T-helper 1 cell treated with Interleukin-12 subunit alpha and Interleukin-12 subunit beta and Interleukin-4 antibody, amounts not matched to agents 30 μg/mL and 1 μg/mL, for 36 hours (primary cell): Measurements from ENCODE around the gene TBATA.
"Not testable (repeated sequence)": the region's sequence is repeated elsewhere in the genome, so short reads cannot be mapped to it uniquely, and the experiment has no call there.

Experiments used
- H3K27ac Mint-ChIP-seq: one replicate; pipeline ENCODE4 v1.8.0; 2021; ENCODE audit warnings: mild to moderate bottlenecking, mixed read lengths
- H3K27me3 Mint-ChIP-seq: one replicate; pipeline ENCODE4 v1.8.0; 2021; ENCODE audit warnings: low read depth, mixed read lengths
- H3K36me3 Mint-ChIP-seq: one replicate; pipeline ENCODE4 v1.8.0; 2021; ENCODE audit warnings: low read depth, mixed read lengths
- H3K4me1 Mint-ChIP-seq: one replicate; pipeline ENCODE4 v1.8.0; 2021; ENCODE audit warnings: low read depth, mixed read lengths
- H3K4me3 Mint-ChIP-seq: one replicate; pipeline ENCODE4 v1.8.0; 2021; ENCODE audit warnings: mild to moderate bottlenecking, moderate library complexity, mixed read lengths
- H3K9me3 Mint-ChIP-seq: one replicate; pipeline ENCODE4 v1.8.0; 2021; ENCODE audit warnings: mixed read lengths

Gene TBATA

DNA sequence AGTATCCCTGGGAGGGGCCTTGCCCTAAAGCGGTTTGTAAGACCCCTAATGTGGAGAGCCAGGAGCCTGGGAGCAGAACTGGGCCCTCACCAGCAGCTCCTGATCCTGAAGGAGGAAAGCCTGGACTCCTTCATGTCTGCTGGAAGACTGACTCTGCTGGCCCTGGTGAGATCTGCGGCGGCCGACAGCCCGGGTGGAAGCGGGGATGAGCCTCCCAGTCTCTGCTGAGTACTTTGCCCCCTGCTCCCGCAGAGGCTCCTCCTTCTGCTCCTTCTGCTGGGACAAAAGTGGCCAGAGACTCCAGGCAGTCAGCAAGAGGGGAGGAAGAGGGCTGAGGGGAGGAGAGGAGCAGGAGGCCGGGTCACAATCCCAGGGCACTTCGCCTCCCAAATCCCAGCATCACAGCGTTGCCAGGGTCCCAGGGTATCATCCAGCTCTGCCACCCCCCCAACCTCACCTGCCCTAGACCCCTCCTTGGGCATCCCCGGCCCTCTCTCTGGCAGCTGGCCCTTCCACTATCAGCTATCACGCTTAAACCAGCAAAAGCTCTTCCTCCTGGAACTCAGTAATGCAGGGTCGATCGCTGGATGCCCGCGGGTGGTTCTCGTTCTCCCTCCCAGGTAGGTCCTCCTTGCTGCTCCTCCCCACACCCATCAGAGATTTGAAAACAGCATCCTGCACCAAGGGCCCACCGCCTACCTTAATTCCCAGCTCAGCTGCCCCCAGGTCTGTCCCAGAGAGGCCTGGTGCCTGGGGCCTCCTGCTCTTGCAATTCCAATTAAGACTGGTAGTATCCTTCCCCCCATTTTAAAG lies 7.9 kb downstream of the TBATA start:
- H3K4me3 Mint-ChIP-seq: no peak overlapping the region
- H3K4me1 Mint-ChIP-seq: no peaks in the 10 kb centered on the region
- no peaks in the 10 kb centered on the region for H3K27me3 Mint-ChIP-seq
- H3K27ac Mint-ChIP-seq: no peak overlapping the region
- H3K9me3 Mint-ChIP-seq: no peaks in the 10 kb centered on the region
- no peaks in the 10 kb centered on the region for H3K36me3 Mint-ChIP-seq

DNA sequence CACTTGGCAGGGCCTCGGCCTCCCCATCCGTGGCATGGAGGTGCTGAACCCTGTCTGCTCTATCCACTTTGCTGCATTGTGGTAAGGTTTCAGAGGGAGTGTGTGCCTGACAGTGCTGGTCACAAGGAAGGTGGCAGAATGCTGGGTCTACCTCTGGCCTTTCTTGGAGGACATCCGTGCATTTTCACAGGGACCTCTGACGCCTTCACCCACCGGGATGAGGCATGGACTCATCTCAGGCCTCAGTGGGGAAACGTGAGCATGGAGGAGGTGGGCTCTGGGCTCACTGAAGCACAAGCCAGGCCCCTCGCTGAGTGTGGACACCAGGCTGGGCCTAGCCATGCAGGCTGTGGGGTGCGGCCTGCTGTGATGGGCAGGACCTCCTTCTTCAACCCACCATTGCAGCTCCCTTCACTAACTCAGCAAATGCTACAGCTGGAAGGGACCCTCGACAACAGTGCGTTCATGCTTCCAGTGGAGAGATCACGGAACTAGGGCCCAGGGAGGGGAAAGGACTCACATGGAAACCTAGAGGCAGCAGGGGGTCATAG lies 8.6 kb downstream of the TBATA start:
- no peaks in the 10 kb centered on the region for H3K27me3 Mint-ChIP-seq
- H3K36me3 Mint-ChIP-seq: no peaks in the 10 kb centered on the region
- H3K4me3 Mint-ChIP-seq: no peak overlapping the region
- H3K9me3 Mint-ChIP-seq: no peaks in the 10 kb centered on the region
- no peak overlapping the region for H3K27ac Mint-ChIP-seq
- H3K4me1 Mint-ChIP-seq: no peaks in the 10 kb centered on the region

DNA sequence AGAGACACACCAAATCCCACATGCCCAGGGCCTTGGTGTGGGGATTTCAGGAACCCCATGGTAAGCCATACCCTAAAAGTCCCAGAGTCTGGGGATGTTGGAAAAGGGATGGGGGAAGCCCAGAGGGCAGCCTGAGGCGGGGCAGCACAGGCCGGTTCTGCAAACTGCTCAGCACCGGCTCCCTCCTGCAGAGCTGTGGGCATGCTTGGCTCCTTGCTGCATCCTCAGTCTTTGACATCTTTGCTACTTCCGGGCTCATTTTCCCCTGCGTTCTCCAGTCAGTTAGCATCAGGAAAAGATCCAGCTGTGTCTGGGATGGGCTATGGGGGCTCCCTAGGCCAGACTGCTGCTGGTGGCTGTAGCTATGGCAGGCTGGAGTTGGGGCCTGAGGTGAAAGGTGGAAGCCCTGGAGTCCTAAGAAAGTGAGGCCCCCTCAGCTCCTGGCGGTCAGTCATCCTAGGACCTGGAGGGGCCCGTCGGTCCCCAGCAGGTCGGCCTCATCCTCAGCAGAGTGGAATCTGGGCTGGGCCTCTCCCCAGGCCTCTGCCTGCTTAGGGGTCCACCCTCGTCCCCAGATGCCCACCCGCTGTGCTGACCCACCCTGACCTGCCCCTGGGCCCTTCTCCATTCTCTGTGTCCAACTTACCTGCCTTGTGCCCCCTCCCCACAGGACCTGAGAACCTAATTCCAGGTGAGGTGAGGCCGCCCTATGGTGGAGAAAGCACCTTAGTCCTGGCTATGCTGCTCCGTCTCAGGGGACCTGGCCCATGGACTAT lies 9.3 kb downstream of the TBATA start:
- no peak overlapping the region for H3K27ac Mint-ChIP-seq
- no peak overlapping the region for H3K4me3 Mint-ChIP-seq
- H3K9me3 Mint-ChIP-seq: no peaks in the 10 kb centered on the region
- no peaks in the 10 kb centered on the region for H3K27me3 Mint-ChIP-seq
- no peaks in the 10 kb centered on the region for H3K4me1 Mint-ChIP-seq
- H3K36me3 Mint-ChIP-seq: no peaks in the 10 kb centered on the region

DNA sequence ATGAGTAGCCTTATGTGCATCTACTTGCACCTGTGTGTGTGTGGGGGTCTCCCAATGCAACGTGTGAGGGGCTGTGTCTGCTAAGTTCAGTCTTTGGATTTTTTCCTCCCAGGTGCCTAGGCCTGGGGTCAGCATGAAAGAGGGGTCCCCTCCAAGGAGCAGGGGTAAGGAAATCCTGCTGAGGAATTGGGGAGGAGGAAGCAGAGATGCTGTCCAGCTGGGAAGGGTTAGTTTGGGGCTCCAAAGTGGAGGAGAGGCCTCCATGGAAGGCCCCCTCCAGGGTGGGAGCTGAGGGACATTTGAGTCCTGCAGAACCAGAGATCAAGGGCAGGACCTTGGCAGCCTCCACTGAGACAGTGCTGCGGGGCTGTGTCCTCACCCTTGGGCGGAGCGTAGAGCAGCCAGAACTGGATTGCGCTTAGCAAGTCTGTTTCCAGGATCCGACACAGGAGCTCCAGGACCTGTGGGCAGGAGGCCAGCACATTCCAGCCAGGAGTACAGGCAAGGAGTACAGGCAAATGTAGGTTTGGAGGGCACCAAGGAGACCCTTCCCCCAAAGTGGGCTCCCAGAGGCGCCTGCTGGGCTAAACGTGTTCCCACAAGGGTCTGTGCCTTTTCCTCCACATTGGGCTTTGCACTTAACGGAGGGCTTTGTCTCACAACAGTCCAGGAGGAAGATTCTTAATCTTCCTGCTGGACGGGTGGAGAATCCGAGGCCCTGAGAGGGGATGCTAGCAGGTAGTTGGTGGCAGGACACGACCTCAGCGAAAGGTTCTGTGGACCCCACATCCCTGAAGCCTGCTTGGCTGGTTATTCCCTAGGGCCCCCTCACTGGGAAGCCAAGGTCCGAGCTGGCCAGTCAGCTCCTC lies 10.1 kb downstream of the TBATA start:
- Mint-ChIP-seq H3K9me3 (no peaks in the 10 kb centered on the region), H3K36me3 (no peaks in the 10 kb centered on the region), H3K4me3 (no peak overlapping the region), H3K4me1 (no peaks in the 10 kb centered on the region), H3K27ac (no peak overlapping the region), H3K27me3 (no peaks in the 10 kb centered on the region)

GRCh38 chr10:70773965-70774809 lies 11.0 kb downstream of the TBATA start:
- no peaks in the 10 kb centered on the region for H3K4me1 Mint-ChIP-seq
- H3K27me3 Mint-ChIP-seq: no peaks in the 10 kb centered on the region
- no peaks in the 10 kb centered on the region for H3K9me3 Mint-ChIP-seq
- no peak overlapping the region for H3K4me3 Mint-ChIP-seq
- H3K27ac Mint-ChIP-seq: no peak overlapping the region
- no peaks in the 10 kb centered on the region for H3K36me3 Mint-ChIP-seq

DNA sequence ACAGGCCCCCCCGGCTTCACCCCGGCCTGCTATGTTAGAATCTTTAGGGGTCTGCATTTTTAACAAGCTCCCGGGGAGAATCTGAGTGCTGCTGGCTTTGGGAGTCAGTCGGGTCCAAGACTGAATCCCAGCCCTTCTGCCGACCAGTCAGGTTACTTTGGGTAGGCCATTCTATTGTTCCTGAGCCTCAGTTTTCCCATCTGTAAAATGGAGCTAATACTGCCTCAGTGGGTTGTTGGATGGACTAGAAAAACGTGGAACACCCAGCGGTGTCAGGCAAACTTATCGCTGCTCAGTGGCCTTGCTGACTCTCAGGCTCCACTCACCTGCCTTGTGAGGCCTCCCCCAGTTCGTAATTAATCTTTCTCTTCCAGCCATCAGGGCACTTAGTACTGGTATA lies 11.7 kb downstream of the TBATA start:
- no peak overlapping the region for H3K4me3 Mint-ChIP-seq
- H3K27me3 Mint-ChIP-seq: no peaks in the 10 kb centered on the region
- H3K9me3 Mint-ChIP-seq: no peaks in the 10 kb centered on the region
- no peaks in the 10 kb centered on the region for H3K4me1 Mint-ChIP-seq
- no peaks in the 10 kb centered on the region for H3K36me3 Mint-ChIP-seq
- H3K27ac Mint-ChIP-seq: no peak overlapping the region

GRCh38 chr10:70772627-70773026 lies 12.6 kb downstream of the TBATA start:
- Mint-ChIP-seq H3K27me3 (peaks cover 3% of the 10 kb centered on the region), H3K36me3 (no peaks in the 10 kb centered on the region), H3K9me3 (no peaks in the 10 kb centered on the region), H3K4me1 (no peaks in the 10 kb centered on the region), H3K4me3 (no peak overlapping the region), H3K27ac (no peak overlapping the region)

DNA sequence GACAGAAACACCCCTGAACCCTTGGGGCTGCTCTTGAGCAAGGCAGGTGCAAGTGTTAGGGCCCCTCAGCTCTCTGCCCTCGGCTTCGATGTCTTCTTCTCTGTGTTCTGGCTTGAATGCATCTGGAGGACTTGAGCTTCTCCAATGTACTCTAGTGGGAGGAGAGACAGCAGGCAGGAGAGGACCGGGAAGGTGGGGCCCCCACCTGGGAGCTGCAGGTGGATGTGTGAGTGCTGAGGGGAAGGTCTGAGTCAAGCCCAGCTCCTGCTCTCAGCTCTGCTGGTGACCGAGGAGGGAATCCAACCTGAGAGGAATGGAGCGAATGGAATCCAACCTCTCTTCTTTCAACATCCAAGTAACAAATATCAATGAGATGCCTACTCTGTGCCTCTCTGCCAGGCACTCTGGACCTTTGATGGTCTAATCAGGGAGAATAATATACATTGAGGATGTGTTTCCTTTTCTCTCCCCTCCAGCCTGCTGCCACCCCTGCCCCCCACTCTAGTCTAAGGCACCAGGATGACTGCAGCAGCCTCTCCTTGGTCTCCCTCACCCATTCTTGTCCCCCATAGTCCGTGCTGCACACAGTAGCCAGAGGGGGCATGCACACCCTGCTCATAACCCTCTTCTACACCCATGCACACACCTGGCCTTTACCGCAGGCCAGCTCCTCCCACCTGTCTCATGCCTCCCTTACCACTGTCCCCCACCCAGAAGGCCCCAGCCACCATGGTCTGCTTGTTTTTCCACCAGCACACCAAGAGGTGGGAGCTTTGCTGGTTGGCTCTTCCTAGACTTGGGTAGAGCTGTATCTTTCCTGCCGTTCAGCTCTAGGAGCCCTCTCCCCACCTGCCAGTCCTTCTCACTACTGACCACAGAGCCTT lies 13.6 kb downstream of the TBATA start:
- peaks cover 3% of the 10 kb centered on the region for H3K27me3 Mint-ChIP-seq
- H3K27ac Mint-ChIP-seq: no peak overlapping the region
- peaks cover 4% of the 10 kb centered on the region for H3K9me3 Mint-ChIP-seq
- no peak overlapping the region for H3K4me3 Mint-ChIP-seq
- no peaks in the 10 kb centered on the region for H3K4me1 Mint-ChIP-seq
- no peaks in the 10 kb centered on the region for H3K36me3 Mint-ChIP-seq

GRCh38 chr10:70770516-70770915 lies 14.7 kb downstream of the TBATA start:
- H3K27me3 Mint-ChIP-seq, H3K27ac Mint-ChIP-seq, H3K4me1 Mint-ChIP-seq, H3K36me3 Mint-ChIP-seq, H3K4me3 Mint-ChIP-seq, H3K9me3 Mint-ChIP-seq: not testable (repeated sequence)

DNA sequence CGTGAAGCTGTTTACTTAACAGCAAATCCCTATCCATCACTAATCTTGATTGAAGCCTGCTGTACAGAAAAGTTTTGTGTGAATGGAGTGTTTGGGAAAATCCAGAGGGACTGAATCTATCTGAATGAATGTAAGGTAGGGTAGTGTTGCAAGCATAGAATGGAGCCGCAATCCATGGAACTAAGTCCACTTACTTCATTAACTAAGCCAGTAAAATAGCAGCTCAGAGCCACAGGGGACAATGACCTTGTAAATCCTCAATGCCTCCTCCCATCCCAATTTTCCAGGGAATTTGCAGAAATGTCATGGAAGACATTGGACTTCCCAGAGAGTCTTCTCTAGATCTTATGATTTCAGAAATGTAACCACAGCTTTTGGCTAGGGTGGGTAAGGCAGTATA lies 15.2 kb downstream of the TBATA start:
- H3K27ac Mint-ChIP-seq: no peak overlapping the region
- H3K27me3 Mint-ChIP-seq: peaks cover 3% of the 10 kb centered on the region
- peaks cover 10% of the 10 kb centered on the region for H3K9me3 Mint-ChIP-seq
- H3K4me3 Mint-ChIP-seq: no peak overlapping the region
- H3K4me1 Mint-ChIP-seq: no peaks in the 10 kb centered on the region
- H3K36me3 Mint-ChIP-seq: no peaks in the 10 kb centered on the region

- Mint-ChIP-seq H3K27me3 (peaks cover 3% of the 10 kb centered on the region), H3K4me1 (no peaks in the 10 kb centered on the region), H3K36me3 (no peaks in the 10 kb centered on the region), H3K4me3 (no peak overlapping the region), H3K9me3 (peaks cover 10% of the 10 kb centered on the region), H3K27ac (no peak overlapping the region)
Measured at GRCh38 chr10:70769121-70769520, 16.1 kb downstream of the TBATA start.

GRCh38 chr10:70768026-70768685 lies 17.0 kb downstream of the TBATA start:
- not testable (repeated sequence) for H3K4me3 Mint-ChIP-seq, H3K27ac Mint-ChIP-seq, H3K27me3 Mint-ChIP-seq, H3K4me1 Mint-ChIP-seq, H3K9me3 Mint-ChIP-seq, H3K36me3 Mint-ChIP-seq
